ENCODE results near the gene CDH13. TPM values are rescaled to one million over a fixed set of nuclear protein-coding genes. Genes with fewer than 3 reads are reported as not detected.

Gene CDH13
- total RNA-seq, 1 donor from 2014 or later = 2.0 TPM

DNA sequence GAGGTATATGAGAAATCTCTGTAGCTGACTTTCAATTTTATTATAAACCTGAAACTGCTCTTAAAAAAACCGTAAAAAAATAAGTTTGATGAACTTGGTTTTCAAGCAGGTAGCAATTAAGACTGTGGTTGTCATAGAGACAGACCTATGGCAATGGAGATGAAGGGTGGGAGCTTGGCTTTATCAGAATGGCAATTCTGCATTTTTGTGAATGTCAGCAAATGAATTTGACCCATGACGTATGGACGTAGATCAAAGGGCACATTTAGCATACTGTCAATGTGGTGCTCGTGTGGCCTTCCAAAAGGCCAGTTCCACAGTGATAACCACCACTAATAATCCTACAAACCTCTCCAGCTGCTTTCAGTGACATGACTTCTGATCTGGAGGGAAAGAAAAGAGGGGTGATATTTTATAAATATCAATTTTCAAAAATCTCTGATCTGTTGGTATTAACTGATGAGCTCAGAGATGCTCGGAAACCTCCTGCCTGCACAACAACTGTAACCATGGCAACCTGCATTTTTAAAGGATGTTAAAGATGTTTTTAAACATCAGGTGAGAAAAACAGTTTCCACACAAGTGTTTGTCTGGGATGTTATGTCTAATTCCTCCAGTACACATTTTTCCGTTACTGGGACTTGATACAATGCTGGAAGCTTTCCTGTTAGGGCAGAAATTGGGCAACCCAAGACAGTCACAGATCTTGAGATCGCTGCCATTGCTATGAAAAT, 533.7 kb downstream of the CDH13 start:
- DNase-seq (ENCODE audit: low spot score) = no peak

DNA sequence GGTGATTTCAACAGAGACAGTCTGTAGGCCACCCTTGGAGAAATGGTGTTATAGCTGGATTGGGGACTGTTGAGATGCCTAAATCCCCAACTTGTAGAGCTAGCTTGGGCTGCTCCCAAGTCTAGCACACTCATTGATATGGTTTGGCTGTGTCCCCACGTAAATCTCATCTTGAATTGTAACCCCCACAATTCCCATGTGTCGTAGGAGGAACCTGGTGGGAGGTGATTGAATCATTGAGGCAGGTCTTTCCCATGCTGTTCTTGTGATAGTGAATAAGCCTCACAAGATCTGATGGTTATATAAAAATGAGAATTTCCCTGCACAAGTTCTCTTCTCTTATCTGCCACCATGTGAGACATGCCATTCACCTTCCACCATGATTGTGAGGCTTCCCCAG, 536.0 kb downstream of the CDH13 start:
- DNase-seq (ENCODE audit: low spot score) = no peak

DNA sequence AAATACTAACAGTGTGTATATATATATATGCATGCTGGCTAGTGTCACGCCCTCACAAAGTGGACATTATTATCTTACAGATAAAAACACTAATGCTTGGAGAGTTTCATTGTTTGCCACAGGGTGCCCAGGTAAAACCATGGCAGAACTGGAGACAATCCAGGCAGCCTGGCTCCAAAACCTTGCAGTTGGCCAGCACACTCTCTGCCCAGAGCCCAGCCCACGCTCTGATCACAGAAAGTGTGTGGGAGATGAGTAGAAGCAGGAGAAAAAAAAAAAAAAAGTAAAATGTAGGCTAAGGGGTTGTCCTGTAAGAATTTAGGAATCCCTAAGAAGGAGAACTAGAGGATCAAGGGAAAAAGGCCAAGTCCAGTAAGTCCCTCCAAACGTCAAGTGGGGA, 538.0 kb downstream of the CDH13 start:
- no peak for DNase-seq (ENCODE audit: low spot score)

DNA sequence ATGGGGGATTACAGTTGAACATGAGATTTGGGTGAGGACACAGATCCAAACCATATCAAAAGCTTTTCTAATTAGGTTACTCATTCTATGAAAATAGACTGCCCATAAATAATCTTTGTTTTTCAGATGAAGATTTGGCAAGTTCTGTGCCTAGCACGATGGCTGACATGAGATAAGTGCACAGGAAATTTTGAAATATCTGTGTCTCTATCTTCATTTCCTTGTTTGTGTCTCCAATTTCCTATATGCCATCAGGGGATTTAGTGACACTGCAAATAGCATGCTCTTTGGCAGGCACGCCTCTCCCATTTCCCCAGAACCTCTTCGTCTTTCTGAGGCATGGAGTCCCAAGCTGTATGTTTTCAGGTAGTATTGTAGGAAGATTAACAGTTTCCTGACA, 544.6 kb downstream of the CDH13 start:
- DNase-seq (ENCODE audit: low spot score) = no peak

DNA sequence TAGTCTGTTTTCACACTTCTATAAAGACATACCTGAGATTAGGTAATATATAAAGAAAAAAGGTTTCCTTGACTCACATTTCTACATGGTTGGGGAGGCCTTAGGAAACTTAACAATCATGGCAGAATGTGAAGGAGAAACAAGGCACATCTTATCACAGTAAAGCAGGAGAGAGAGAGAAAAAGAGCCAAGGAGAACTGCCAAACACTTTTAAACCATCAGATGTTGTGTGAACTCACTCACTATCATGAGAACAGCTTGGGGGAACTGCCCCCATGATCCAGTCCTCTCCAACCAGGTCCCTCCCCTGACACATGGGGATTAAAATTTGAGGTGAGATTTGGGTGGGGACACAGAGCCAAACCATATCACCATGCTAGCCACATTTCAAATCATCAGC, 547.9 kb downstream of the CDH13 start:
- no peak for DNase-seq (ENCODE audit: low spot score)

DNA sequence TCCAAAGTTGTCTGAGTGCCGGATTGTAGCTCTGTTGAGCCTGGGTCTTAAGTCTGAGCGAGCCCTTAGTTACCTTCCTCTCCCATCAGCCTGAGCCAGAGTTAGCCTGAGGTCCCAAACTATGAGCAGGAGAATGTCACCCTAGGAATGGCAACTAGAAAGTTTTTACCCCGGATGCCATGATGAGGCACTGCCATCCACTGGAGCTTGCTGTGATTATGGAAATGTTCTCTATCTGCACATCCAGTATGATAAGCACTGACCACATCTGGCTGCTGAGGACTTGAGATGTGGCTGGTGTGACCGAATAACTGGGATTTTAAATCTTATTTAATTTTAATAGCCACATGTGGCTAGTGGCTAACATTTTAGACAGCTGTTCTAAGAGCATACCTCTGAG, 550.0 kb downstream of the CDH13 start:
- no peak for DNase-seq (ENCODE audit: low spot score)

DNA sequence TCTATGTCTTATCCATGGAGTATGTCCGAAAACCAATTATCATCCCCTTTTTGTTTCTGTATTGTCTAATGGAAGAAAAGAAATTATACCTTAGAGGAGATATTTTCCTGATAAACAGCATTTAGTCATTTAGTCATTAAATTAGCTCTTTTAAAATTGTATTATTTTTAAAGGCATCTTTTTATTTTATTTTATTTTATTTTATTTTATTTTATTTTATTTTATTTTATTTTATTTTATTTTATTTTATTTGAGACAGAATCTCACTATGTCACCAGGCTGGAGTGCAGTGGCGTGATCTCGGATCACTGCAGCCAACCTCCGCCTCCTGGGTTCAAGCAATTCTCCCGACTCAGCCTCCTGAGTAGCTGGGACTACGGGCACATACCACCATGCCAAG, 559.1 kb downstream of the CDH13 start:
- no peak for DNase-seq (ENCODE audit: low spot score)

DNA sequence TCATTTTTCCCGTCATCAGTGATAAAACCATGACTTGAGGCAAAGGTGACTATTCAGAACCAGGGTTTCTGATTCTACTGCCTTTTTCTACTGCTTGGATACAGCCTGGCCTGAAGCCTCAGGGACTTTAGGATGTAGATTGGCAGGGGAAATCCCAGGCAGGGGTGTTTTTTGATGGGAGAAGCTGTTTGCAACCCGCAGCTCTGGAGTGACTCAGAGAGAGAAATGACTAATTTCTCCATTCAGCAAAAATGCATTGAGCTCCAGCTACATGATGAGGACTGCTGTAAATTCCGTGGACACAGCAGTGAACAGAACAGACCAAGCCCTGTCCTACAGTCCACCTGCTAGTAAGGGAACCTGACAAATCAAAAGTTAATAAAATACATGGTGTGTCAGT, 560.6 kb downstream of the CDH13 start:
- no peak for DNase-seq (ENCODE audit: low spot score)

DNA sequence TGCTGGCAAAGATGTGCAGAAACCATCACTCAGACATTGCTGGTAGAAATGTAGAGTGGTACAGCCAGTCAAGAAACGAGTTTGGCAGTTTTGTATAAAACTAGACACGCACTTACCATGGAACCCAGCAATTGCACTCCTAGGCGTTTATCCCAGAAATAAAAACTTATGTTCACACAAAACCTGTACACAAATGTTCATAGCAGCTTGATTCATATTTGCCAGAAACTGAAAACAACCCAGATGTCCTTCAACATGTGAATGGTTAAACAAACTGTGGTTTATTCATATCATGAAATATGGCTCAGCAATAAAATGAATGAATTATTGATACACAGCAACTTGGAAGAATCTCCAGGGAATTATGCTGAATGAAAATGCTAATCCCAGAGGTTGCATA, 570.0 kb downstream of the CDH13 start:
- no peak for DNase-seq (ENCODE audit: low spot score)

DNA sequence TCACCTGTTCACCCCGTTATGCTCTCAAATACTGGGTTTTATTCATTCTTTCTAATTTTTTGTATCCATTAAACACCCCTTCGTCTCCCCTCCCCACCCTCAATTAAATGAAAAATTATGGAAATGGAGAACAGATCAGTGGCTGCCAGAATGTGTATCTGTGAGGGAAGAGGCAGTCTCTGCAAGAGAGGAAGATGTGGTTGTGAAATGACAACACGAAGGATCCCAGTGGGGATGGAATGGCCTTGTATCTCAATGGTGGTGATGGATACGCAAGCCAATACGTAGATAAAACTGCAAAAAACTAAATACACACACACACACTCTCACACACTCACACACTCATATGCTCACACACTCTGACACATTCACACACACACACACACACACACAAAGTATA, 570.7 kb downstream of the CDH13 start:
- no peak for DNase-seq (ENCODE audit: low spot score)

DNA sequence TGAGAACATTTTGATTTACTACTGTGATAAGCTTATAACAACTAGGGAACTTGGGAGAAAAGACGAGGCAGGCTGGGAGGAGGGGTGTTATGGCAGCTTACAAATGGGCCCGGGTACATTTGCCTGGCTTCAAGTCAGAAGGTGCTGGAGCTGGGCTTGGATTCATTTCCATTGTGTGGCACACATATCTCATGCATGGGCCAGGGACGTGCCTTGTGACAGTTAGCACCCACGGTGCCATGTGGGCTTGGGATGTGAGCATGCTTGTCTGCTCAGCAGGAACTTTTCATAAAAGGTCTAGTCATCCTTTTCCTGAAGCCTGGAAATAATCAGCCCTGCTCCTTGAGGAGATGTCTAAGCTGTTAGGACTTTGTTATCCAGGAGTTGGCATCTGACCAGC, 572.2 kb downstream of the CDH13 start:
- no peak for DNase-seq (ENCODE audit: low spot score)

DNA sequence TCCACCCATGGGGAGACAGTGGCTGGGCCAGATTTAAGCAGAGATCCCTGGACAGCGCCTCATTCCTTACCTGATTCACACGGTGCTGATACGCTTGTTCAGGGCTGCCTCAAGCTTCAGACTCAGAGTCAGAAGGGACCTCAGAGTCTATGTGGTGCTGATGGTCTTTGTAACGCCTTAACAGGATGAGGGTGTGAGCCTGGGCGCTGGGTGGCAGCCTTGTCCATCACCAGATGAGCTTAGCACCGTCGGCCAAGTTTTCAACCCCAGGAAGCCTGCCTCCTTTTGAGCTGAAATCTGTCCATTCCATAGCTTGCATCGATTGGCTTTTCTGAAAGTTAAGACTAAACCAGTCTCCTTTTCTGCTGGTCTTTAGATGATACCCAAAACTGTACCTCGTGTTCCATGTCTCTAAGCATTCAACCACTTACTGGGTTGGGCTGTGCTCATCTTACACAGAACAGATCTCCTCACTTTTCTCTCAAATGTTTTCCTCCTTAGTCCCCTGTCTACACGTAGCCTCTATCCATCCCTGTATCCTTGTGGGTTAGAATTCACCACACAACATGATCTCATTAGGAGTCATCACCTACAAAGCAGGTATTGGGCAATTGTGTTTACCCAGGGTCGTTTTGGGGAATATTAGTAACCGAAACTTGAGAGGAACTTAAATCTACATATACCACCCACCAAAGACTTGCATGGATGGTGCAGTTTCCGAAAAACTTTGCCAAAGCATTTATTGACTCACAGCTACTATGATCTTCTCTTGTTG, 573.4 kb downstream of the CDH13 start:
- no peak for DNase-seq (ENCODE audit: low spot score)

DNA sequence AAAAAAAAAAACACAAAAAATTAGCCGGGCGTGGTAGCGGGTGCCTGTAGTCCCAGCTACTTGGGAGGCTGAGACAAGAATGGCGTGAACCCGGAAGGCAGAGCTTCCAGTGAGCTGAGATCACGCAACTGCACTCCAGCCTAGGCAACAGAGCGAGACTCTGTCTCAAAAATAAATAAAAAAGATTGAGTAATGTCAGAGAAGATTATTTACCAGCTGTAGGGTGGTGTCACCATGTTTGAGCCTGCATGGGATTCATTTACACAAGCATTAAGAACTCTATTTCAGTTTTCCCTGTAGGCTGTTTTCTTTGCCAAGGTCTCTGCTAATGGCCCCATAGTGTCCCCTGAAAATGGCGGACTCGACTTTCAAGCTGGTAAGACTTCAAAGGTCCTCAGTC, 575.0 kb downstream of the CDH13 start:
- DNase-seq (ENCODE audit: low spot score) = no peak

DNA sequence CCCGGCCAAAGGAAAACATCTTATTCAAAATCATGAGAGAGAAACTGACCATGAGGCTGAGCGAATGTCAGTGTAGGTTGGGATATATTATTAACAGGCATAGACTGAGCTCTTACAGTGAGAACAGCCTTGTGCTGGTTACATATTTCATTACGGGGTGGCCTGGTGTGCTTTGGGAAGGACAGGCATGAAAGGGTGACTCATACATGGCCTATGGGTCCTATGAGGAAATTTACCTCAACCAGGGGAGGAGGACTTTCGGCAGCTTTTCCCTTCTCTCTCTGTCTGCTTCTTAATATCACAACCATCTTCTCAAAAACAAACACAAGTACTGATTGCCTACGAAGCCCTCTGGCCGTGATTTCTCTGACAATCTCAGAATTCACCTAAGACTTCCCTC, 579.1 kb downstream of the CDH13 start:
- no peak for DNase-seq (ENCODE audit: low spot score)

DNA sequence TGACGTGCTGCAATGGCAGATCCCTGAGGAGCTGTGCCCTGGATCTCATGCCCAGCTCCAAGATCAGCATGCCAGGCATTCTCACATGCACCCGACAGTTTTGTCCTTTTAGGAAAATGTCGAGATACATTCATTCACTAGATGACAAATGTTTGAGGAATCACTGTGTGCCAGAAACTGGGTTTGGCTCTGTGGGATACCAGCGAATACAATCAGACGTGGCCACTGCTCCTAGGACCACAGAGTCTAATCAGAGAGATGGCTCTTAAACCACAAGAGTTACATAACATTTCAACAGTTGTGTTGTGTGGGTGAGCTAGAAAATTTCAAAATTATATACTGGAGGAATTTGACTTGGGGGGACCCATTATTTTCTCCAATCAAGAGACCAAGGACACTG, 579.7 kb downstream of the CDH13 start:
- no peak for DNase-seq (ENCODE audit: low spot score)

DNA sequence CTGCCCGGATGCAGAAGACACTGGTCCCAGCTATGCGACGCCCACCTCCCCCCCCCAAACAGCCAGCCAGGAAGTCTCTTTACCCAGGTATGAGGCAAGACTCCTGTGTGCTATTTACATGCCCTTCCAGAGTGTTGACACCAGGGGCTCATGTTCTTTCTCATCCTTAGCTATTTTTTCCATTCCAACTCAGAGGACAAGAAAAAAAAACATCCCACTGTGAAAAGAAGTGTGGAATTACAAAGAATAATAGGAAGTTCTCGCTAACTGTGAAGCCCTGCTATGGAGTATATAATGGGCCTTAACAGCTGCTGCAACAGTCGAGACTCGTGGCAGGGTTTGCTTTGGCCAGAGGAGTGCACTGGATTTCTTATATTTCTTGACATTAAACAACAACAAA, 584.9 kb downstream of the CDH13 start:
- no peak for DNase-seq (ENCODE audit: low spot score)

DNA sequence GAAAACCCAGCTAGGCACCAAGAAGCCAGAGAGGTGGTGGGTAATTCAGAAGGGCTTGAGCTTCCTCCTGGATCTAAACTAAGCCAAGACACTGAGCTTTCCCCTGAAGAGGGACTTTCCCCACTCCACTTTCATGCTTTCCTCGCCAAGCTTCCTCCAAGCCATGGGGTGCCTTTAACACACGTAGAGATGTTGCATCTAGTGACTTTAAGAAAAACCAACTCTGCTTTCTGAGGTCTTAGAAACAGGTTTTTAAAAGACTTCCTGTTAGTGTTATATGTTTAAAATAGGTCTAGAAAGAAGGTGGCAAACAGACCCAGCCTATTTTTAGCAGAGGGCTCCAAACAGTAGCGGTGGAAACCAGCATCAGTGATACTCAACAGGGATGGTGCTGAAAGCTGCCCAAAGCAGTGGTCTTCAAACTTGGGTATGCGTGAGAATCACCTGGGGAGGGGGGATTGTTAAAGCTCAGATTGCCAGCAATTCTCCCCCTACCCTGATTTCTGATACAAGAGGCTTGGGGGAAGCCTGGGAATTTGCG, 585.6 kb downstream of the CDH13 start:
- DNase-seq (ENCODE audit: low spot score) = no peak

DNA sequence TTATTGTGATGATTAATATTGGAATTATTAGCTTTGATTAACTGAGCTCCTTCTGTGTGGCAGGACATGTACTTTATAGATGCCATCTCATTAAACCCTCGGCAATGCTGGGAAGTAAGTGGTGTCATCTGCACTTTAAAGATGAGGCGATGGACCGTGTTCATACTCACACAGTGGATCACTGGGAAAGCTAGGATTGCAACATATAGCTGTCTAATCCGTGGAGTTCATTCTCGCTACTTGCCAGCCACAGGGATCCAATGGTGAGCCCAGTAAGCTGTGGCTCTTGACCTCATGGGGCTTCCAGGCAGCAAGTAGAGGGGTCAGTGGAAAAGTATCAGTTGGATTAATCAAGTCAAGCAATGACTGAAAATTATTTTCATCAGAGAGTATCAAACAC, 587.9 kb downstream of the CDH13 start:
- no peak for DNase-seq (ENCODE audit: low spot score)

DNA sequence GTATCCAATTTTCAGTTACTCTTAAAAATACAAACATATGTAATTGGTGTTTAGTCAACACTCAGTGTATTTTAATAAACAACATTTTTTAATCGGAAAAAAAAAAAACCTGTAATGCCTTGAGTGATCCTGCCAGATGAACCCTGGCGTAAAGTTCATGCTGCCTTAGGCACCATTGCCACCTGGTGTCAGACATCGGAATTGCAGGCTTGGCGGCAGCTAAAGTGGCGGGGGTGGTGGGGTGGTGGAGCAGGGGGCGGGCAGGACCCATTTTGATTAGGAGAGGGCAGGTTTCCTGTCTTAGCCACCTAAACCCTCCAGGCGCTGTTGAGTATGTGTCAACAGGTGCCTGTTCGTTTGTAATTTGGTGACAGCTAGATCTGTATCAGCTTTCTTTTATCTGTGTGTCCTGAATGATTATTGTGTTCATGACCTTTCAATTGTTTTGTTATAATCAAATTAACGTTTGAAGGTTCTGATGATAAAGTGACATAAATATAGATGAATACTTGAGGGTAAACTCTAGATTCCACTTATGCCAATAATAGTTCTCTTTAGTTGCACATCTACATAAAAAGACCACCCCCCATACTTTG, 588.7 kb downstream of the CDH13 start:
- peak; percentile 34 for DNase-seq (ENCODE audit: low spot score)

DNA sequence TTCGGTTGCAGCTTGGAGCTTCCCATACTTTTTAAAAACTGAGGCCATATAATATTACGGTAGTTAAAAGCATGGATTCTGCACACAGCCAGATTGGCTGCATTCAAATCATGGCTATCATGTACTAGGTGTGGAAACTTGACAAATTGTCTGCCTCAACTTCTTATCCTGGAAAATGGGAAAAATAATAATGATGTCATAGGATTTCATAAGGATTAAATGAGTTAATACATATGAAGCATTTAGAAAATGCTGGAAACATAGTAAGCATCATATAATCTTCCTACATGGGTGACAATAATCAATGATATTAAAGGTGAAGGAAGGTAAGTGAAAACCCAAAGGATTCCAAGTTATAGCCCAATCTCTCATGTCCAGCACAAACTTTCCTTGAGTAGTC, 592.5 kb downstream of the CDH13 start:
- DNase-seq (ENCODE audit: low spot score) = no peak

DNA sequence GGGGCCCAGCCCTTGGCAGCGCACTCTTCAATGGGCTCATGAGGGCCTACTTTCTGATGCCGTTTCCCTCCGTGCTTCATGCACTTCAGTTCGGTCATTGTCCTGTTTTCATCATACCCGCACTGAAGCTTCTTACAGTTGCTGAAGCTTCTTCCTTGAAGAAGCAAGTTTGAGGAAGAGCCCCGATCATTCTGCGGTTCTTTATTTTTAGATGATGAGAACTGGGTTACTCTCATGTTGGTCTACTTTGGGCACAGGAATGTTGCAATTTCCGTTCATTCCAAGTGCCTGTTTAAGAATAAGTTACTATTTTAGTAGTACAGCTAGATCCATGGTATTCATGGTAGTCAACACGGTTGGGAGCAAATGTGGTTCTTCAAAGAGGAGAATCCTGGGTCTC, 593.3 kb downstream of the CDH13 start:
- no peak for DNase-seq (ENCODE audit: low spot score)

DNA sequence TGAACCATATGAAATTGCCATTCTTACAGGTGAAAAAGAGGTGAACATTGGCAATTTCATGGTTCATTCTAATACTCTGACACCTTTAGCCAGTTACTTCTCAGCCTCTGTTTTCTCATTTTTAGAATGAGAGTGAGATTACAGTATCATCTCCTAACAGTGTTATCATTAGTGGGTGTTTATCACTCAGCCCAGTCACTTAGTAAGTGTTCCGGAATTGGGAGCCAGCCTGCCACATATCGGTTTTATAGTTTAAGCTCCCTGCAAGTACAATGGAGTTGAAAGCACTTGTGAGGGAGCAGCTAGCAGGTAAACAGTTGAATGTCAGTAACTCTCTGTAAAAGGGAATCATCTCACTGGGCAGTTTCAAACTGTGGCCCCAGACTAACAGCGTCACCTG, 597.9 kb downstream of the CDH13 start:
- DNase-seq (ENCODE audit: low spot score) = no peak

DNA sequence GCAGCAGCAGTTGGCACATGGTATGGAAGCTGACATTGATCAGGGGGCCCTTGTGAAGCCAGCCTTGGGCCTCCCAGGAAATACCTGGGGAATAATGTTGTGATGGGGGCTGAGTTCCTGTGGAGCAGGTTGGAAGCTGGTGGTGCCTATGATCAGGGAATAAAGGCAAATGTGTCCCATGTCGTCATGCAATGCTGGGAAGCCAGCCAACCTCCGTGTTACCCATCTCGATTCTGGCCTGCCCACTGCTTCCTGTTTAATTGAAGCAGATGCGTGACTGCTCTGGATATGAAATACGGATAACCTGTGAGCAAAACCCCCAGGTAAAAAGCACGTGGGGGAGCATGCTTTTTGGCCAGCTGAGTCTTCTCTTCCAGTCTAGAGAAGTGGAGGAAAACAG, 600.6 kb downstream of the CDH13 start:
- DNase-seq (ENCODE audit: low spot score) = no peak

Data from mucosa of gallbladder (tissue), 1 donor.